HG03439 (cell line): Measurements from ENCODE around the gene SLC22A23.

Experiments used
- ATAC-seq: cut with Tn5 transposase; IDR thresholded peaks from one replicate; pipeline ENCODE4 v1.9.1; 2021; ENCODE audit warnings: mild to moderate bottlenecking, moderate library complexity; ENCODE audit not compliant: unreplicated experiment

Gene SLC22A23

DNA sequence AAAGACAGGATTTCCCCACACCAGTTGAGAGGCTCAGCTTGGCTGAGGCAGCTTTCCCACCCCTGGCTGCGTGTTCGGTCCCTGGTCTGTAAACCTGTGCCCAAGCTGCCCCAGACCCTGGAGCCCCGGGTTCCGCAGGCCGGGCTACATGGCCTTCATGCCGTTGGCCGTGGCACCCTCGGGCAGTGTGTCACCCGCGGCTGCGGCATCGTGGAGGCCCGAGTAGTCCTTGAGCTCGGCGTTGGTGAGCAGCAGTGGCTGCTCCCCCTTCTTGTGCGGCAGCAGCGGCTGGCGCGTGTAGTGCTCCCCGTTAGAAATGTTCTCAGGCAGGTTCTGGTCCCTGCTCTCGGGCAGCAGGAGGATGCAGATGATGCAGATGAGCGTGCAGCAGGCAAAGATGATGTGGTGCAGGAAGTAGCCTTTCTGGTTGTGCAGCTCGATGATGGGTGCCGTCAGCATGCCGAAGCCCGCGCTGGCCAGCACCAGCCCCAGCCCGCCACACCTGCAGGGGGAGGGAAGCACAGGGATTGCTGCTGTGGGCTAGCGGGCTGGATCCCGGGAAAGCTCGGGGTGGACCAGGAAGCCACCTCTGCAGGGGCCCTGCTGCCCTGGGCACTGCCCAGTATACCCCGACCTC, 183.8 kb downstream of the SLC22A23 start:
- ATAC-seq, result no peak

- no peak for ATAC-seq
These were observed 185.1 kb downstream of the SLC22A23 start for GRCh38 chr6:3271756-3272155.

- ATAC-seq, result no peak
These were observed 186.6 kb downstream of the SLC22A23 start for GRCh38 chr6:3270258-3270657.

- ATAC-seq, result no peak
These were observed 187.4 kb downstream of the SLC22A23 start for GRCh38 chr6:3269281-3269975.

DNA sequence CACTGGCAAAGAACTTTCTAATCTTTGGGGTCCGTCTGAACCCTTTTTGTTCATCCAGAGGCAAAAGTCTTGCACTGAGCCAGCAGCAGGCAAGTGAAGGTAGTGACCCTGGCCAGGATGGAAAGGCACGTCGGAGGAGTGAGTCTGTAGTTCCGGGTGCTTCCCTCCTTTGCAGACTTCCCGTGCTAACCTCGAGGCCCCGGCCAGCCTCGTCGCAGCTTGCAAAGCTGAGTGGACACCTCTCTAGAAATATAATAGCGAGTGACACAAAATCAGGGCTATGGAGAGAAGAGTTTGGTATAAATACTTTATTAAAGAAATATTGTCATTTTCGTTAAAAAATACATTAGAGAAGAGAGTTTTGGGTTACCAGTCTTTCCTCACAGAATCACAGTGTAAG, 188.2 kb downstream of the SLC22A23 start:
- ATAC-seq, result no peak

GRCh38 chr6:3267162-3267561, 189.7 kb downstream of the SLC22A23 start:
- ATAC-seq, result no peak

DNA sequence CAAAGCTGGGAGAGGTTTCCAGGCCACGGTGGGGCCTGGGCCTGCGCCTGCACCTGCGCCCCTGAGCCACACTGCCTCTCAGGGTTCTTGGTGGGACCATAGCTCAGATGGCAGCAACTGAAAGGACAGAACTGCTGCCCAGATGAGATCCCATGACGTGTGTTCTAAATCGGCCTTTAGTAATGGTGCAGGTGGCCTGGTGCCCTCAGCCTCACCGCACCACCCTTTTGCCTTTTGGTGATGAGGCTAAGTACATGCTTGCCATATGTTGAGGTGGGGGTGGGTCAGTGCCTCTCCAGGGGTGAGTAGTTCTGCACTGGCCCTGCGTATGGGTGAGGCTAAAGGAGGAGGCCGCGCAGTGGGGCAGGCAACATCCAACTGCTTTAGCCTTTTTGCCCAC, 190.7 kb downstream of the SLC22A23 start:
- ATAC-seq, result no peak

DNA sequence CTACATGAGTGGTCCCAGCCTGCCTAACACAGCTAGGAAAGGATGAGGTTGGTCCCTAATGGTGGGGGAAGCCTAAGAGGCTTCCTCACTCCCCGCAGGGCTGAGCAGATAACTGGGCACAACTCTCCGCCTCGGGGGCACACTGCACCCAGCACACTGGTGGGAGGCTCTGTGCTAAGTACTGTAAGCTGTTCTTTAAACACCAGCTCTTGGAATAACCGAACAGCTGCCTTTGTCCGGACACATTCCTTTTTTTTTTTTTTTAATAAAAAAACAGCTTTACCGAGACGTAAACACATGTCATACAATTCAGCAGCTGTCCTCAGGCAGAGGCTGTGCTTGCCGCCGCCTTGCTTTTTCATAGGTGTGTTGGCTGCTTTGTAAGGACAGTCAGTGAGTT, 191.2 kb downstream of the SLC22A23 start:
- no peak for ATAC-seq

DNA sequence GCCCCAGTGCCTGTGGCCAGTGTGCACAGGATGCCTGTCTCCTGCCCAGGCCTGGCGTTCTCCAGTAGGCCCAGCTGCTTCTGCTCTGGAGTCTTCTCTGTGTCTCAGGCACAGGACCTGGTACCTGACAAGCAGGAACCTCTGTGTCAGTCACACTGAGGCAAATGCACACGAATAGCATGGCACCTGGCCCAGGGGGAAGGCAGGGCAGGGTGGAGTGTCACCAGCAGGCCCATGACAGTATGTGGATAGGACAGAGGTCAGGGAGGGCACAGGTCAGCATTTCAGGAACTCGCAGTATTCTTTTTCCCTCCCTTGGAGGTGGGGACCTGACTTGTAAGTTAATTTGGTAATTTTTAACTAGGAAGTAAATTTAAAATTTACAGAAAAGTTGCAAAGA, 192.5 kb downstream of the SLC22A23 start:
- no peak for ATAC-seq

DNA sequence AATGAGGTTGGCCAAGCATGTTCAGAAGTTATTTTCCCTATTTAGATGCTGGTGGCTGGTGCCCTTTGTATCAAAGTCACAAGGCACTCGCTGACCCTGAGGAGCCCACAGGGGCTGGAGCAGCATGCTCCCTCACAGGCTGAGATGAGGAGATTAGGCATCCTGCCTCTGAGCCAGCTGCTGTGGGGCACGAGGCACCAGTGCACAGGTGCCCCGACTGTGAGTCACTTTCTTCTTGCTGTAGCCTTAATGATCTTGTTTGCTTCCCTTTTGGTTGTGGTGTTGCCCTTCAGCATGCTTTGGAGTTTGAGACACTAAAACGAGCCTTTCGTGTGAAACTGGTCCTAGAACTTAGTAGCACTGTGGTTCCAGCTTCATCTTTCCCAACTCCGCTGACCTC, 193.8 kb downstream of the SLC22A23 start:
- ATAC-seq, result no peak

GRCh38 chr6:3261921-3262320, 194.9 kb downstream of the SLC22A23 start:
- no peak for ATAC-seq

- no peak for ATAC-seq
These were observed 195.4 kb downstream of the SLC22A23 start for GRCh38 chr6:3261518-3261820.

- ATAC-seq, result no peak
These were observed 195.9 kb downstream of the SLC22A23 start for GRCh38 chr6:3260772-3261517.

DNA sequence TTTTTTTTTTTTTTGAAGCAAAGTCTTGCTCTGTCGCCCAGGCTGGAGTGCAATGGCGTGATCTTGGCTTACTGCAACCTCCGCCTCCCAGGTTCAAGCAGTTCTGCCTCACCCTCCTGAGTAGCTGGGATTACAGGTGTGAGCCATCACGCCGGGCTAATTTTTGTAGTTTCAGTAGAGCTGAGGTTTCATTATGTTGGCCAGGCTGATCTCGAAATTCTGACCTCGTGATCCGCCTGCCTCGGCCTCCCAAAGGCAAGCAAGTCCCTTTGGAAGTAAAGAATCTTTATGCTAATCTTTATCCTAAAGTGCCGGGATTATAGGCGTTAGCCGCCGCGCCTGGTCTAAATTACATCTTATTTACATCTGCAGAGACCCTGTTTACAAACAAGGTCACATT, 196.6 kb downstream of the SLC22A23 start:
- no peak for ATAC-seq

GRCh38 chr6:3259491-3259958, 197.3 kb downstream of the SLC22A23 start:
- ATAC-seq, result peak; percentile 29

DNA sequence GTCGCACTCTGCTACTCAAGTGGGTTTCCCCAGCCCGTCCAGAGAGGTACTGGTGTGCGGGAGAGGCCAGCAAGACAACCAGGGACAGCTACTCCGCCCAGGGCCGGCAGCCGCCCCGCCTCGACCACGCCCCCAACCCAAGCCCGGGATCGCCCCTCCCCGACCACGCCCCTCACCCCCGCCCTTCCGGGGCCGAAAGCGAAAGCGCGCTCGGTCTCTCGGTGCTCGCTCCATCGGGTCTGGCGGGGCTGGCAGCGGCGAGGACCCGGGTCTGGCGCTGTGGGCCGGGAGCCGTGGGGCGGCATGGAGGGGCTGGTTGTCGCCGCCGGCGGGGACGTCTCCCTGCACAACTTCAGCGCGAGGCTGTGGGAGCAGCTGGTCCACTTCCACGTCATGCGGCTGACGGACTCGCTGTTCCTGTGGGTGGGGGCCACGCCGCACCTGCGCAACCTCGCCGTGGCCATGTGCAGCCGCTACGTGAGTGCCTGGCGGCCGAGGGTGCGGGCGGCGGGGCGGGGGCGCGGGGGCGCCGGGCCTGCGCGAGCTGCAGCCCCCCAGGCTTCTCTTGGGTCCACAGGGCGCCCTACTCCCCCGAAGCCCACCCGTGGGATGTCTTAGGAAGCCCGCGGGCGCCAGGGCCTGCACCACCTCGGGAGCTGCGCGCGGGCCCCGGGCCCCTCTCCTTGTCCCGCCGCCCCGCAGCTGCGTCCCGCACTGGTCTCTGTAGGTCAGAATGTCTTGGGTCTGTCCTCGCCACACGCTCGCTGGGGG, 197.9 kb downstream of the SLC22A23 start, which contains the start of gene PSMG4:
TSS of gene PSMG4 (plus strand) at position 228 of the 771 bp plus-strand sequence. CDS start at position 304, 76 bp downstream.
- ATAC-seq, result peak; percentile 84

DNA sequence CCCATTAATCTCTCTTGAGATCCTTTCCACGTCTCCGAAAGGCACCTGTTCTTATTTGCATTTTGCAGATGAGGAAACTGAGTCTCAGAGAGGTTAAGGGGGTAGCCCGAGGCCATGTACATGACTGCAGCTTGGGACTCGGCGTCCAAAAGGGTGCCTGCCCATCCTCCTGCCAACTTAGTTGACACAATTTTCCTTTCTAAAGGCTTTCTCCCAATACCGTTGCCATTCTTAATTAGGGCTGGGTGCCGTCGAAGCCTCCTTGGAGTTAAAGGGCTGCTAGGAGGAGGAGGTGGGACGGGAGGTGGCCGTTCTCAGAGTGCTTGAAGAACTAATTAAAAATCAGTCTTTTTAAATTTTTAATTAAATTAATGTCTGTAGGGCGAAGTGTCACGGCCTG, 198.6 kb downstream of the SLC22A23 start:
- ATAC-seq, result no peak

GRCh38 chr6:3253597-3253961, 203.3 kb downstream of the SLC22A23 start:
- ATAC-seq, result no peak

DNA sequence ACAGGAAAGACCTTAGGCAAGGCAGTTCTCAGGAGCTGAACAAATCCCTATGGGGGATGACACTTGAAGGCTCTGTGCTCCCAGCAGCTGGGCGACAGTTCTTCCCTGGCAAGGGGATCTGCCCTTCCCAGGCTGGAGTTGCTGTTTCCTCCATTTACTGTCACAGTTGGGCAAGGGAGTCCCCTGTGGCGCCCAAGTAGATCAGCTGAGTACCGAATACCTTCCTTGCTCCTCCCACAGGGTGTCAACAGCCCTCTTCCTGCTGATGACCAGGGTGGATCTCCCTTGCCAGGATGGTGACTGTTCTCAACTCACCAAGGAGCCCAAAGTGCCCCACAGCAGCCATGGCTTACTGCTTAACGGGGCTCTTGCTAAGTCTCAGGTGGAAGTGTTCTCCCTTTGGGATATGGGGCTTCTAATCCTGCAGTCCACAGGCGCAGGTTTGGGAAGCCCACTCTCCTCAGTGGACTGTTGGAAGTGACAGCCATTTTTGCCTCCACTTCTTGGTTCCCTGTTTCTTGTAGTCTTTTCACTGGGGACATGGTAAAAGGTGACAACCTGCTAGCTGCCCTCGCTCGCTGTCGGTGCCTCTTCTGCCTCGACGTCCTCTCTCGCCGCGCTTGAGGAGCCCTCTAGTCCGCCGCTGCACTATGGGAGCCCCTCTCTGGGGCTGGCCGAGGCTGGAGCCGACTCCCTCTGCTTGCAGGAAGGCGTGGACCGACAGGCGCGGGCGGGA, 203.8 kb downstream of the SLC22A23 start:
- ATAC-seq, result no peak

GRCh38 chr6:3252369-3252768, 204.5 kb downstream of the SLC22A23 start:
- no peak for ATAC-seq
